Astrocyte (in vitro differentiated cells and primary cell): ENCODE data around the gene PCMTD2.

Experiments used
- CTCF ChIP-seq: IDR thresholded peaks from 2 replicates; pipeline ENCODE4 v1.5.1; 2011; ENCODE audit warnings: low read depth, mild to moderate bottlenecking, inconsistent platforms, low read length, moderate library complexity; ENCODE audit not compliant: insufficient read depth
- EZH2 ChIP-seq: IDR thresholded peaks from 2 replicates; pipeline ENCODE4 v1.6.1; 2012; ENCODE audit warnings: mild to moderate bottlenecking, low read length, inconsistent platforms; ENCODE audit not compliant: insufficient read depth

- TF ChIP-seq CTCF: no peak
- TF ChIP-seq EZH2: no peak
Measured at GRCh38 chr20:64257107-64257757, 1.7 kb downstream of the PCMTD2 start.
